Mesodermal cell (in vitro differentiated cells): ENCODE data around the gene GNA14.
"Not testable (repeated sequence)": the region's sequence is repeated elsewhere in the genome, so short reads cannot be mapped to it uniquely, and the experiment has no call there.

ENCODE experiments used
- H3K27ac ChIP-seq: 2 replicates; pipeline ENCODE4 v1.7.0; 2013; ENCODE audit warnings: mild to moderate bottlenecking, low read depth, low read length, moderate library complexity; ENCODE audit not compliant: severe bottlenecking
- H3K36me3 ChIP-seq: 2 replicates; pipeline ENCODE4 v1.7.1; 2013; ENCODE audit warnings: mild to moderate bottlenecking, low read length, moderate library complexity; ENCODE audit not compliant: control insufficient read depth, insufficient read depth
- H3K4me1 ChIP-seq: one replicate; pipeline ENCODE4 v1.7.1; 2013; ENCODE audit warnings: mild to moderate bottlenecking, low read length; ENCODE audit not compliant: insufficient read depth, control insufficient read depth, poor library complexity, severe bottlenecking
- H3K4me3 ChIP-seq: 2 replicates; pipeline ENCODE4 v1.7.0; 2013; ENCODE audit warnings: low read length, control low read depth, mild to moderate bottlenecking; ENCODE audit not compliant: insufficient read depth, poor library complexity, severe bottlenecking; ENCODE audit errors: extremely low read depth
- H3K9me3 ChIP-seq: 2 replicates; pipeline ENCODE4 v1.7.1; 2013; ENCODE audit warnings: mild to moderate bottlenecking, low read length, moderate library complexity; ENCODE audit not compliant: control insufficient read depth
- WGBS, 2 experiments: methylation state at CpG; one replicate each; pipeline ENCODE4 v1.1.5; 2013; ENCODE audit warnings: missing lambda C conversion rate in 2 of 2; ENCODE audit not compliant: insufficient coverage in 2 of 2; 5-methylcytosine and 5-hydroxymethylcytosine counted together

GNA14 gene

DNA sequence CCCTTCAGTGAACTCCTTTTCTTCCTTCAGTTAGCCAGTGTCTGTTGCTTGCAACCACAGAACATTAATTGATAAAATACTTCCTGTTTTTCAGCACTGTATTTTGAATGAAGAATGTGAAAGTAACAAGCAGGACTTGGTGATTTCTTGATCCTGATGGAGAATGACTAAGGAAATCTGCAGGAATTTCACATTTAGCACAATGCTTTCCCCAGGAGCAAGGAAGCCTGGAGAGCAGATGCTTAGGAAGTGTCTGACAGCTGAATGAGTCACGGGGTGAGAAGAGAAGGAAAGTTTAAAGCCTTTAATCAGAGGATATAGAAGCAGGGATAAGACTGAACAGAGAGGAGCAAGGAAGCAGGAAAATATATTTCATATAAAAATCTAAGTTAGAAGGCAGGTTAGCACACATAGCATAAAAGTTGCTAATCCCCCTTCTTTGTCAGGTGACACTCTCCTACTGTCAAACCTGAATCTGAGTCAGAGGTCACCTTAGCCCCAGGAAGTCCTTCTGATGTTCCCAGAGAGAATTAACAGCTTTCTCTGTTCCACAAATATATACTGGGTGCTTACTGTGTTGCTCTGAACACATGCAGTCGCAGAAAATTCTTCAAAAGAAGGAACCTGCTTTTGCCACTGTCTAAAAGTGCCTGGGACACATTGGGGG is 59.7 kb downstream of the GNA14 start:
- Histone ChIP-seq H3K27ac (peak overlapping the region; percentile 94), H3K36me3 (no peaks in the 10 kb centered on the region), H3K4me3 (no peak overlapping the region), H3K4me1 (peaks cover 46% of the 10 kb centered on the region), H3K9me3 (no peaks in the 10 kb centered on the region)
- WGBS, 2 experiments, result 10 to 28% methylated on average over 1 to 2 of the region's 2 CpGs

DNA sequence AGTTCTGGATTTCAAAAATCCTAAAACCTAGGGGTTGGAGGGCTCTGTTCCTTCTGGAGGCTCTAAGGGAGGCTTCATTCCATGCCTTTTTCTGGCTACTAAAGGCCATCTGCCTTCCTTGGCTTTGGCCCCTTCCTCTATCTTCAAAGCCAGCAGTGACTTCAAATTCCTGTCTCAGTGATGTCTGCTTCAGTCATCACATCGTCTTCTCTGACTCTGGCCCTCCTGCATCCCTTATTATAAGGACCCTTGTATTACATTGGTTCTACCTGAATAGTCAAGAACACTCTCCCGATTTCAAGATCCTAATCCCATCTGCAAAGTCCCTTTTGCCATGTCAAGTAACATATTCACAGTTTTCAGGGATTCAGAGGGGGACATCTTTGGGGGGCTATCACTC is 60.3 kb downstream of the GNA14 start:
- WGBS, 2 experiments, result 59 to 72% methylated on average over 2 of the region's 2 CpGs
- Histone ChIP-seq H3K9me3 (no peaks in the 10 kb centered on the region), H3K4me3 (no peak overlapping the region), H3K27ac (peak overlapping the region; percentile 94), H3K36me3 (no peaks in the 10 kb centered on the region), H3K4me1 (peaks cover 49% of the 10 kb centered on the region)

DNA sequence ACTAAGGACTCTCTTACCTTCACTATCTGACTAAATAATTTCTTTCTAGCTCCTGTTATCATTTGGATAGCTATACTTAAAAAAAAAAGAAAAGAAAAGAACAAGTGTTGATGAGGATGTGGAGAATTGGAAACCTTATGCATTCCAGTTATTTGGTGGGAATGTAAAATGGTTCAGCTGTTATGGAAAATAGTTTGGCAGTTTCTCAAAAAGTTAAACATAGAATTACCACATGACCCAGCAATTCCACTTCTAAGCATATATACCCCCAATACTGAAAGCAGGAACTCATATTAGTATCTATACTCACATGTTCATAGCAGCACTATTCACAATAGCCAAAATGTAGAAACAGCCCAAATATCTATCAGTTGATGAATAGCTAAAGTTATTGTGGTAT is 61.1 kb downstream of the GNA14 start:
- Histone ChIP-seq H3K4me1 (peaks cover 51% of the 10 kb centered on the region), H3K4me3 (no peak overlapping the region), H3K27ac (peak overlapping the region; percentile 94), H3K36me3 (no peaks in the 10 kb centered on the region), H3K9me3 (no peaks in the 10 kb centered on the region)

DNA sequence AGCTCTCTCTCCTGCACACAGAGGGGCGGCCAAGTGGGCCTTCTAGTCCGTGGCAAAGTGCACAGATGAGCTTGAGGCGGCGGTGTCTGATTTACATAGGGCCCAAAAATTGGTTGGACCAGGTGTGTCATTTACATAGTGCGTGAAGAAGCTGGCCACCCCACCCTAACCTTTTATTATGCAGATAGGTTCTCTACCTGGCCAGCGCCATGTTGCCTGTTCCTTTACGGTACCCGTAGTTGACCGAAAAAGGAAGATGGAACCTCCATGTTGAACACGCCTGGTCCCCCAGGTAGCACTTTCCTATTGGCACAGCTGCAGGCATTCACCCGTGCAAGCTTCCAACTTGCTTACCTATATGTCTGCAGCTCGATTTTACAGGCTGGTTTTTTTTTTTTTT is 61.5 kb downstream of the GNA14 start:
- no peak overlapping the region for H3K27ac ChIP-seq
- WGBS, 2 experiments, result 94 to 96% methylated on average over 10 of the region's 12 CpGs

DNA sequence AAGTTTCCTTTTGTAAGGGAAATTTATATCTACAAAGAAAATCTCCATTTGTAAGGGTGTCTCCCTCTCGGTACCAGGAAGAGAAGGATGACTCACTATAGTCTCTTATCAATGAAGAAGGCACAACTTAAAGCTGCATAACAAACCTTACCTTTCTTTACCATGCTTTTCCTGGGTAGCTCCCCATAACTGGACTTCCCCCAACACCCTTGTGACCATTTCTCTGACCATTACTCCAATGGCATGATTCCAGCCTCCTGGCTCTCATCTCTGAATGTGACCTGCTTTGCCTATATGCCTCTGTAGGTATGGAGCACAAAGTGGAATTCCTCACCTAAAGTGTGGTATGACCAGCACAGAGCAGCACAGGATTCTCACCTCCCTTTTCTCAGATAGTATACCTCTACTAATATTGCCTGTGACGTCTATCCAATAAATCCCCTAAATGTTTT is 62.8 kb downstream of the GNA14 start:
- no peaks in the 10 kb centered on the region for H3K36me3 ChIP-seq
- H3K9me3 ChIP-seq, result no peaks in the 10 kb centered on the region
- H3K27ac ChIP-seq, result no peak overlapping the region
- H3K4me1 ChIP-seq, result peaks cover 50% of the 10 kb centered on the region
- 0 to 46% methylated on average over 1 to 2 of the region's 2 CpGs for WGBS, 2 experiments
- H3K4me3 ChIP-seq, result no peak overlapping the region

More for the DNA sequence above, 61.5 kb downstream of the GNA14 start:
- Histone ChIP-seq H3K9me3 (no peaks in the 10 kb centered on the region), H3K4me1 (peaks cover 51% of the 10 kb centered on the region), H3K36me3 (no peaks in the 10 kb centered on the region), H3K4me3 (no peak overlapping the region)

DNA sequence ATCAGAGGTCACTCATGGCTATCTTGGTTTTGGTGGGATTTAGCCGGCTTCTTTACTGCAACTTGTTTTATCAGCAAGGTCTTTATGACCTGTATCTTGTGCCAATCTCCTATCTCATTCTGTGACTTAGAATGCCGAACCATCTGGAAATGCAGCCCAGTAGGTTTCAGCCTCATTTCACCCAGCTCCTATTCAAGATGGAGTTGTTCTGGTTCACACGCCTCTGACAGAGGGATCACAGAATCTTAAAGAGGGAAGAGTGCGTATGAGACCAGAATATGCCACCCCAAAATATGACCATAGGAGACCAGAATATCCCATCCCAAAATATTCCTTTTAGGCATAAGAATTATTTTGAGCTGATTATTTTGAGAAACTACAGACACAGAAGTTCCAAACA is 63.2 kb downstream of the GNA14 start:
- not testable (repeated sequence) for H3K27ac ChIP-seq, H3K36me3 ChIP-seq, H3K9me3 ChIP-seq, H3K4me3 ChIP-seq
- 85 to 87% methylated on average over 3 of the region's 4 CpGs for WGBS, 2 experiments
- peaks cover 47% of the 10 kb centered on the region for H3K4me1 ChIP-seq

DNA sequence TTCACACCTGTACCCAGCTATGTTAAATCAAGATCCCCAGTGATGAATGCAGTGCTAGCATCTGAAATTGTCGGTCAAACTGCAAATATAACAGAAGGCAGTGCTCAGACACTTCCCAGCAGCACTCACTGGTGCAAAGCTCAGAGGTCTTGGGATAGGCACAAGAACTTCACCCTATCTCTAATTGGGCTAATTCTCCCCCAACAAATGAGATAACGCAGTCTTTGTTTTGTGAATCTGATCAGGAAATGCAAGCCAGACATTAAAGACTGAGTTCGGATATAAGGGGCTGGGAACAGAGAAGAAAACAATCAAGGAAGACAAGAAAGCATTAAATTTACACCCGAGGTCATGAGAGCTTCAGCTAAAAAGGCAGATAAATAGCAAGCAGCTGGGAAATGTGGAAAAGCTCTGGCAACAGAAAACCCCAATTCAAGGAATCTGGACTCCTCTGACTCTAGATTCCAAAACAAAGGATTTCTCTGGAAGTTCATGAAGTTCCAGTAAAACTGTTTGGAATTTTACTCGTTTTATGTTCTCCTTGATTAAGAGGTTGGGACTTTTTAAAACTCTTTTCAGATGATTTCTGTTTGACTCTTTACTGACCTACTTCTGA is 65.1 kb downstream of the GNA14 start:
- Histone ChIP-seq H3K9me3 (no peaks in the 10 kb centered on the region), H3K4me3 (no peak overlapping the region), H3K27ac (no peak overlapping the region), H3K4me1 (peaks cover 34% of the 10 kb centered on the region), H3K36me3 (no peaks in the 10 kb centered on the region)
- WGBS, 2 experiments, result 70 to 88% methylated on average over 2 to 3 of the region's 5 CpGs

DNA sequence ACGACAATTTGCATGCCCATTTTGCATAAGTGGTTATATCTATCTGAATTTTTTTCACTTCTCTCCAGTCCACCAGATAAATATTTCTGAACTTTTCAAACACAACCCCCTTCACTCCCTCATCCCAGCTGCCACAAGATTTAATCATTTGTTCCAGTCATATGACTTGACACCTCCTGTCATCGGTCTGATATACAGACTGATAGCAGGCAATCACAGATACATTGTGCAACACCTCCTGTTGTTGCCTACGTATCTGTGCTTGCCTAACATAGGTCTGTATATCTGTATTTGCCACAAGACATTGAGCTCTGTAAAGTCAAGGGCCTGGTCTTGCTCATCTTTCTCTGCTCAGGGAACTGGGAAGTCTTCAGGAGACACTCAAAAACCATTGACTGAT is 65.6 kb downstream of the GNA14 start:
- Histone ChIP-seq H3K4me3 (no peak overlapping the region), H3K27ac (no peak overlapping the region), H3K9me3 (no peaks in the 10 kb centered on the region), H3K4me1 (peaks cover 28% of the 10 kb centered on the region), H3K36me3 (no peaks in the 10 kb centered on the region)
- WGBS, 2 experiments, result 100% methylated on average over 2 to 3 of the region's 3 CpGs

DNA sequence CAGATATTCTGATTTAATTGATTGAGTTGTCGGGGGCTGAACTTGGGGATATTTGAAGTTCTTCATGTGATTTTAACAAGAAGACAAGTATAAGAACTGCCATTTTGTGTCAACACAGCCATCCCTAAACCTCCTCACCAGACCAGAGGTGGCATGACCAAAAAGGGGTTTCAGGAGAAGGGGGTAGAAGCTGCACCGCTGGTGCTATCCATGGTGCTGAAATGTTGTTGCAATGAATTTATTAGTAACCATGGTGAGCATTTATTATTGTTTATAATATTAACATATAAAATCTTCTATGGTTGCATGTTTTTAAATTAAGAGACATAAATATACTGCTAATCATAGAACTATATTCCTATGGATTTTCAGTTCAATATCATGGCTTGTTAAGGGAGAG is 72.3 kb downstream of the GNA14 start:
- Histone ChIP-seq H3K4me3 (no peak overlapping the region), H3K36me3 (no peaks in the 10 kb centered on the region), H3K9me3 (no peaks in the 10 kb centered on the region), H3K27ac (no peak overlapping the region), H3K4me1 (no peaks in the 10 kb centered on the region)
- no CpG with 5 or more reads among the region's 2 CpGs for WGBS, 2 experiments

DNA sequence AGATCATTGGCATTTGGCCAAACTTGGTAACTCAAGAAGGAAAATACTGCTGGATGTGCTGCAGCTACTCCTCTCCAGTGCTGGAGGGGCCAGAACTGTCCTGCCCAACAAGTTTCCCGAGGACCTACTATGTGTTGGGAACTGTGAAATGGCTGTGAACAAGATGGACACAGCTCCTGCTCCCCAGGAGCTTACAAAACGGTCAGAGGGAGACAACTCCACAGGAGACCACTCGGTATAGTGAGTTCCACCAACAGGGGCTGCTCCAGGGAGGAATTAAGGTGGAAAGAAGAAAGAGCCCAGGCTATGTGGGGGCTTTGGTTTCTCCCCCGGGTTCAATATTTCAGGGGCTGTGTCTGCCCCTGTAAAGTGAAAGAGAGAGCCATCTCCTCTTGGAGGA is 78.8 kb downstream of the GNA14 start:
- H3K36me3 ChIP-seq, result no peaks in the 10 kb centered on the region
- no peak overlapping the region for H3K4me3 ChIP-seq
- no peaks in the 10 kb centered on the region for H3K9me3 ChIP-seq
- WGBS, 2 experiments, result 64 to 73% methylated on average over 2 to 3 of the region's 4 CpGs
- no peaks in the 10 kb centered on the region for H3K4me1 ChIP-seq
- no peak overlapping the region for H3K27ac ChIP-seq

DNA sequence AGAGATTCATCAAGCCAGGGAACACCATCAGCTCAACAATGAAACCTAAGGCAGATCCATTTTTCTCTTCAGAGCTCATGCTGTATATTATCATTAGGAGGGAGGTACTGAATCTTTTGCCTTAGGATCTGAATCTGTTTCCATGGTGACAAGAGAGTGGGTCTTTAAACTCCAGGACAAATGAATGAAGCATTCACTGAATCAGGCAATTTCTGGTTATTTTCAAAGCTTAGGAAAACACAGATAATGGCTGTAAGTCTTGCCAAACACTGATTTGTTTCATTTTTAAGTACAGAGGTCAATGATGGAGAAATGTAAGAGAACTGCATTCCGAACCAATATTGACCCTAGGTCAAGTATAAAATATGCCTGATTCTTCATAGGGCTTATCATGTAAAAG is 84.9 kb downstream of the GNA14 start:
- Histone ChIP-seq H3K4me1 (no peaks in the 10 kb centered on the region), H3K9me3 (no peaks in the 10 kb centered on the region), H3K36me3 (no peaks in the 10 kb centered on the region), H3K27ac (no peak overlapping the region), H3K4me3 (no peak overlapping the region)
- WGBS, 2 experiments, result 80% methylated on average over 1 of the region's 1 CpG; no CpG with 5 or more reads in 1 of the 2 experiments
